PC-3 (cell line): Measurements from ENCODE around the gene CAMTA1. TPM values are rescaled to one million over a fixed set of nuclear protein-coding genes. Genes with fewer than 3 reads are reported as not detected.

Experiments
- ATAC-seq: fragments of 200-7000 bp; cut with Tn5 transposase; 2 replicates; pipeline ENCODE4 v1.9.1; 2020; ENCODE audit warnings: mild to moderate bottlenecking, moderate library complexity
- BruUV-seq: library from RNA; stranded (reverse); fragments of 400-500 nt; replicated peaks from 2 replicates; lab custom pipeline; 2021; lab: Mats Ljungman, UMichigan
- CTCF ChIA-PET: fragments of 300-600 bp; sonication (Branson Sonifier 250); formaldehyde crosslinking; loops from one replicate; lab custom pipeline; 2022; ENCODE audit warnings: antibody characterized with exemption; lab: Charles Lee
- POLR2A ChIA-PET: fragments of 300-600 bp; sonication (Branson Sonifier 250); formaldehyde crosslinking; loops from one replicate; lab custom pipeline; 2022; ENCODE audit warnings: antibody characterized with exemption; ENCODE audit not compliant: unreplicated experiment; lab: Charles Lee
- DNase-seq: peaks from one replicate; pipeline ENCODE4 v3.0.0-alpha.2; 2015
- H2AFZ ChIP-seq: fragments of 300-600 bp; sonication (generic); 2 replicates; pipeline ENCODE4 v1.6.0; 2016; ENCODE audit warnings: antibody characterized with exemption, low read length
- H3F3A ChIP-seq: fragments of 300-600 bp; sonication (generic); one replicate; pipeline ENCODE4 v1.6.0; 2017; ENCODE audit warnings: antibody characterized with exemption, low read length, control low read depth, mild to moderate bottlenecking; ENCODE audit not compliant: unreplicated experiment
- H3K27ac ChIP-seq: fragments of 300-600 bp; sonication (generic); 2 replicates; pipeline ENCODE4 v1.5.1; 2016; ENCODE audit warnings: mild to moderate bottlenecking, low read length
- H3K27me3 ChIP-seq: fragments of 300-600 bp; sonication (generic); 2 replicates; pipeline ENCODE4 v1.6.1; 2016; ENCODE audit warnings: low read length, mixed read lengths
- H3K36me3 ChIP-seq: fragments of 300-600 bp; sonication (generic); 2 replicates; pipeline ENCODE4 v1.6.1; 2016; ENCODE audit warnings: low read depth, mixed run types, low read length, mixed read lengths
- H3K4me1 ChIP-seq: fragments of 300-600 bp; sonication (generic); 2 replicates; pipeline ENCODE4 v1.5.1; 2016; ENCODE audit warnings: low read length; ENCODE audit not compliant: insufficient read depth
- H3K4me2 ChIP-seq: fragments of 300-600 bp; sonication (generic); 2 replicates; pipeline ENCODE4 v1.6.0; 2016; ENCODE audit warnings: low read length
- H3K4me3 ChIP-seq: fragments of 300-600 bp; sonication (generic); 2 replicates; pipeline ENCODE4 v1.5.1; 2016; ENCODE audit warnings: mild to moderate bottlenecking, low read length, mixed read lengths
- H3K79me2 ChIP-seq: fragments of 300-600 bp; sonication (generic); 2 replicates; pipeline ENCODE4 v1.6.1; 2017; ENCODE audit warnings: low read length, mixed read lengths
- H3K9ac ChIP-seq: fragments of 300-600 bp; sonication (generic); 2 replicates; pipeline ENCODE4 v1.6.0; 2016; ENCODE audit warnings: mild to moderate bottlenecking, low read length
- H3K9me2 ChIP-seq: fragments of 300-600 bp; sonication (generic); replicated peaks from 2 replicates; pipeline ENCODE4 v1.6.1; 2016; ENCODE audit warnings: mixed run types, low read length, mixed read lengths
- H3K9me3 ChIP-seq: fragments of 300-600 bp; sonication (generic); 2 replicates; pipeline ENCODE4 v1.6.1; 2016; ENCODE audit warnings: low read length, mixed read lengths
- H4K20me1 ChIP-seq: fragments of 300-600 bp; sonication (generic); 2 replicates; pipeline ENCODE4 v1.6.1; 2016; ENCODE audit warnings: low read length, mixed read lengths
- EZH2 ChIP-seq: fragments of 300-600 bp; sonication (generic); IDR thresholded peaks from one replicate; pipeline ENCODE4 v1.6.1; 2017; ENCODE audit warnings: antibody characterized with exemption, mild to moderate bottlenecking, low read length; ENCODE audit not compliant: unreplicated experiment
- EZH2phosphoT487 ChIP-seq: fragments of 300-600 bp; sonication (generic); IDR thresholded peaks from 2 replicates; pipeline ENCODE4 v1.6.1; 2018; ENCODE audit warnings: mild to moderate bottlenecking, antibody characterized with exemption, low read length, borderline replicate concordance
- intact Hi-C: fragments of 100-400 bp; cut with micrococcal nuclease; formaldehyde crosslinking; loops from 2 replicates; pipeline ENCODE4 v1.9.0; 2023
- total RNA-seq: library from RNA; depleted of rRNA; stranded (reverse); fragments of >200 nt; gene quantifications from 2 replicates; pipeline ENCODE4 v1.2.3, GENCODE V29; 2014
- TF ChIP-seq, protein P1 (sequence below): fragments of 300-600 bp; sonication (generic); conservative IDR thresholded peaks from 2 replicates; pipeline ENCODE4 v1.5.1; 2017; ENCODE audit warnings: antibody characterized with exemption, low read depth, mild to moderate bottlenecking, low read length

CAMTA1 gene
- total RNA-seq, 1 experiment from 2014 or later, result 40.8 TPM

DNA sequence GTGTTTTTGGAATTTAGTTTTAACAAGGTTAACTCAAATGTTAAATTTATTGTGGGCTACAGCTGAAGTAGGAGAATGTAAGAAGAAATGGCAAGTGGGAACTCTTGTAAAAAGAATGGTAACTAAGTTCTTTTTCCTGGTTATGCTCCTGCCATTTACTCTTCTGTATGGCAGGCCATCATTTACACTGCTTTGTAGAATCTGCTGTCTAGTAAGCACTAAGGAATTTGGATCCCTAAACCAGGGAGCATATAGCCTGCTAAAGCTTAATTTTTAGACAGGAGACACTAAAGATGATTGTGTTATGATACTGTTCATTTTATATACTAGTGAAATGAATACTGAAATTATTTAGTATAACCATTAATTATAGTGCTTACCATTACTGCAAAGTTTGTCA is 85.3 kb downstream of the CAMTA1 start:
- no peaks in the 10 kb centered on the region for H3K79me2 ChIP-seq
- POLR2A ChIA-PET, result no interaction called here
- ATAC-seq, result no peak; the same call in 1 of the 2 replicates

DNA sequence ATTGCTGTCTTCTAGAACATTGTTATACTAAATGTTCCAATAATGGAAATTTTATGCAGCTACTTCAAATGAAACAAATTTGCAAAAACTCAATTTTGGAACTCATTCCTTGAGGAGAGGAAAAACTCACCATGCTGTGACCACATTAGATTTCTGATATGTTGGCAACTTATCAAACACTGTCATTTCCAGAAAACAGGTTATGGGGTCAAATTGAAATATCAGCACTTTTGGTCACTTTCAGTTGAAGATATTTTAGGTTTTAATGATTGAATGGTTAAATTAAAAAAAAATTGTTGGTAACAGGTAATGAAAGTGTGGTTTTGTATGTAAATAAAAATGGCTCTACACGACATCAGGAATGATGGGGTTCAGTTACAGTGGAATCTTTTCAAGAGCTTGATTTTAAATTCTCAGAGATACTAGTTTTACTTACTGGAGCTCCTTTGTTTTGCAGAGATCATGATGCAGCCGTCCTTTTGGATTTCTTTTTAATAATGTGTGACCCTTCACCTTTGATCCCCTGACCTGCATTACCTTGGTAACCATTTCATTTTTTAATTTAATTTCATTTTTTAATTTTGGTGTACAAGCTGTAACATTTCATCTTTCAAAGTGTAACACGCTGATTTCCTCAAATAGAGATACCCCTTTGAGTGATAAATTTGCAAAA is 86.2 kb downstream of the CAMTA1 start:
- no peaks in the 10 kb centered on the region for H4K20me1 ChIP-seq
- TF ChIP-seq EZH2, result no peak
- BruUV-seq, result no TSS peak
- H3K9ac ChIP-seq, result no peak overlapping the region
- H3K9me2 ChIP-seq, result no peaks in the 10 kb centered on the region
- no peak overlapping the region for H2AFZ ChIP-seq
- H3K4me1 ChIP-seq, result no peaks in the 10 kb centered on the region
- H3K79me2 ChIP-seq, result no peaks in the 10 kb centered on the region
- ATAC-seq (no peak), DNase-seq (no peak)
- H3K27ac ChIP-seq, result no peak overlapping the region
- H3F3A ChIP-seq, result no peaks in the 10 kb centered on the region
- CTCF ChIA-PET, result no interaction called here
- H3K27me3 ChIP-seq, result no peaks in the 10 kb centered on the region
- no peaks in the 10 kb centered on the region for H3K36me3 ChIP-seq
- POLR2A ChIA-PET, result no interaction called here
- H3K4me3 ChIP-seq, result no peak overlapping the region
- no peak overlapping the region for H3K4me2 ChIP-seq
- intact Hi-C loops, result no loop called here
- no peaks in the 10 kb centered on the region for H3K9me3 ChIP-seq

More for the DNA sequence above, 85.3 kb downstream of the CAMTA1 start:
- Histone ChIP-seq H4K20me1 (no peaks in the 10 kb centered on the region), H3K9me2 (no peaks in the 10 kb centered on the region), H3K27ac (no peak overlapping the region), H3K36me3 (no peaks in the 10 kb centered on the region), H3K4me3 (no peak overlapping the region), H3K9ac (no peak overlapping the region), H3F3A (no peaks in the 10 kb centered on the region), H3K4me1 (no peaks in the 10 kb centered on the region), H3K27me3 (no peaks in the 10 kb centered on the region), H2AFZ (no peak overlapping the region), H3K9me3 (no peaks in the 10 kb centered on the region), H3K4me2 (no peak overlapping the region)
- DNase-seq, result no peak
- CTCF ChIA-PET, result no interaction called here
- no TSS peak for BruUV-seq
- intact Hi-C loops, result no loop called here
- TF ChIP-seq, protein P1, sequence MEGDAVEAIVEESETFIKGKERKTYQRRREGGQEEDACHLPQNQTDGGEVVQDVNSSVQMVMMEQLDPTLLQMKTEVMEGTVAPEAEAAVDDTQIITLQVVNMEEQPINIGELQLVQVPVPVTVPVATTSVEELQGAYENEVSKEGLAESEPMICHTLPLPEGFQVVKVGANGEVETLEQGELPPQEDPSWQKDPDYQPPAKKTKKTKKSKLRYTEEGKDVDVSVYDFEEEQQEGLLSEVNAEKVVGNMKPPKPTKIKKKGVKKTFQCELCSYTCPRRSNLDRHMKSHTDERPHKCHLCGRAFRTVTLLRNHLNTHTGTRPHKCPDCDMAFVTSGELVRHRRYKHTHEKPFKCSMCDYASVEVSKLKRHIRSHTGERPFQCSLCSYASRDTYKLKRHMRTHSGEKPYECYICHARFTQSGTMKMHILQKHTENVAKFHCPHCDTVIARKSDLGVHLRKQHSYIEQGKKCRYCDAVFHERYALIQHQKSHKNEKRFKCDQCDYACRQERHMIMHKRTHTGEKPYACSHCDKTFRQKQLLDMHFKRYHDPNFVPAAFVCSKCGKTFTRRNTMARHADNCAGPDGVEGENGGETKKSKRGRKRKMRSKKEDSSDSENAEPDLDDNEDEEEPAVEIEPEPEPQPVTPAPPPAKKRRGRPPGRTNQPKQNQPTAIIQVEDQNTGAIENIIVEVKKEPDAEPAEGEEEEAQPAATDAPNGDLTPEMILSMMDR, result no peak
- TF ChIP-seq EZH2 (no peak), EZH2phosphoT487 (no peak)

DNA sequence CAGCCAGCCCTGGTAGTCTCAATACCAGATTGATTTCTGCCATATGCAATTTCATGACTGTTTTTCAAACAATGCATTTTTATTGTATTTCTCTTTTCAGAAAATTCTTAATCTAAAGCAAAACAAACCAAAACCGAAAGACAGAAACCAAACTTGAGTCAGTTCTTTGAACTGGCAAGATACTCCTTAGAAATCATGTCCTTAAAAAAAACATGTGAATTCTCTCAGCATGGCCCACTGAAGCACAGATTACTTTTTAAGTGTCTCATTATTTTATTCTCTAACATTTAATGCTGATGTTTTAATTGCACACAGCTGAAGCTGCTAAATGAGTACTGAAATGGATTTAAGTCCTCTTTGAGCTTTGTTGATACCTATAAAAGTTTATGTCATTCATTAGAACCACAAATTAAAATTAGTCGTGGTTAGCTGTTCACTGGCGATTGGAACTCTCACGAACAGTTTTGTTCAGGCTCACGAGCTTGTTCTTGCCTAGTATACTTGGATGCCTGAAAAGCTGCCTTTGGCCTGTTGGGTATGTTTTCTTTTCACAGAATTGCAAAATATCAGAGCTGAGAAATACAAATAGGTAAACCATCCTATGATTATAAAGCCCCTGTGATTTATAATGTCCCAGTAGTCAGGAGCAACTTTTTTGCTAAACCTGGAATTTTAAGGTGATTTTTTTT is 87.5 kb downstream of the CAMTA1 start:
- H3K4me2 ChIP-seq, result no peak overlapping the region
- H3K27ac ChIP-seq, result no peak overlapping the region
- intact Hi-C loops, result no loop called here

More for the DNA sequence above, 87.5 kb downstream of the CAMTA1 start:
- DNase-seq (no peak), ATAC-seq (no peak)
- no peak overlapping the region for H3K9ac ChIP-seq
- no peak for TF ChIP-seq EZH2
- TF ChIP-seq, protein P1, result no peak
- TF ChIP-seq EZH2phosphoT487, result no peak
- H3K9me3 ChIP-seq, result no peaks in the 10 kb centered on the region
- CTCF ChIA-PET, result interaction anchor here (0.6 to 0.7 kb wide), 2 partner anchors 65 to 115 kb away, joined by 3 read pairs; no protein-coding TSS in a partner anchor
- H3K79me2 ChIP-seq, result no peaks in the 10 kb centered on the region
- no peak overlapping the region for H3K4me3 ChIP-seq
- no peaks in the 10 kb centered on the region for H3K9me2 ChIP-seq
- H3K4me1 ChIP-seq, result no peaks in the 10 kb centered on the region
- POLR2A ChIA-PET, result no interaction called here
- no TSS peak for BruUV-seq
- H3F3A ChIP-seq, result no peaks in the 10 kb centered on the region
- no peaks in the 10 kb centered on the region for H3K36me3 ChIP-seq
- H3K27me3 ChIP-seq, result no peaks in the 10 kb centered on the region
- H2AFZ ChIP-seq, result no peak overlapping the region
- no peaks in the 10 kb centered on the region for H4K20me1 ChIP-seq
